GM23338 (cell line): Measurements from ENCODE around the gene S100A11. TPM values are rescaled to one million over a fixed set of nuclear protein-coding genes. Genes with fewer than 3 reads are reported as not detected.

ENCODE experiments used
- ATAC-seq: fragments of 200-7000 bp; cut with Tn5 transposase; 3 replicates; pipeline ENCODE4 v1.9.1; 2020
- DNase-seq: peaks from one replicate; pipeline ENCODE4 v3.0.0-alpha.2; 2015; ENCODE audit warnings: low spot score
- H2AFZ ChIP-seq: fragments of 200-600 bp; sonication (generic); 2 replicates; pipeline ENCODE4 v1.8.0; 2016; ENCODE audit warnings: antibody characterized with exemption, mild to moderate bottlenecking, moderate library complexity
- H3F3A ChIP-seq: fragments of 200-600 bp; sonication (generic); replicated peaks from 2 replicates; pipeline ENCODE4 v1.8.0; 2017; ENCODE audit warnings: antibody characterized with exemption, mixed run types, low read depth
- H3K27ac ChIP-seq: fragments of 200-600 bp; sonication (generic); 2 replicates; pipeline ENCODE4 v1.6.1; 2016; ENCODE audit warnings: low read depth
- H3K27me3 ChIP-seq: fragments of 200-600 bp; sonication (generic); 2 replicates; pipeline ENCODE4 v1.8.0; 2016; ENCODE audit warnings: mild to moderate bottlenecking, mixed run types, moderate library complexity; ENCODE audit not compliant: insufficient read depth
- H3K36me3 ChIP-seq: fragments of 200-600 bp; sonication (generic); 2 replicates; pipeline ENCODE4 v1.8.0; 2016; ENCODE audit warnings: mild to moderate bottlenecking; ENCODE audit not compliant: insufficient read depth
- H3K4me1 ChIP-seq: fragments of 200-600 bp; sonication (generic); 2 replicates; pipeline ENCODE4 v1.8.0; 2016; ENCODE audit warnings: mild to moderate bottlenecking, moderate library complexity; ENCODE audit not compliant: insufficient read depth
- H3K4me2 ChIP-seq: fragments of 200-600 bp; sonication (generic); 2 replicates; pipeline ENCODE4 v1.7.1; 2017; ENCODE audit warnings: mixed run types
- H3K4me3 ChIP-seq: fragments of 200-600 bp; sonication (generic); 2 replicates; pipeline ENCODE4 v1.6.1; 2016; ENCODE audit warnings: mixed run types
- H3K79me2 ChIP-seq: fragments of 200-600 bp; sonication (generic); replicated peaks from 2 replicates; pipeline ENCODE4 v1.8.0; 2017; ENCODE audit warnings: mild to moderate bottlenecking; ENCODE audit not compliant: insufficient read depth
- H3K9me2 ChIP-seq: fragments of 200-600 bp; sonication (generic); 2 replicates; pipeline ENCODE4 v1.8.0; 2017; ENCODE audit not compliant: insufficient read depth
- H4K20me1 ChIP-seq: fragments of 200-600 bp; sonication (generic); replicated peaks from 2 replicates; pipeline ENCODE4 v1.8.0; 2017; ENCODE audit warnings: mild to moderate bottlenecking; ENCODE audit not compliant: insufficient read depth
- H3K27ac Mint-ChIP-seq: 2 replicates; pipeline ENCODE4 v1.8.0; 2020; ENCODE audit warnings: inconsistent platforms, mild to moderate bottlenecking, moderate library complexity, mixed read lengths
- H3K27me3 Mint-ChIP-seq: 3 replicates; pipeline ENCODE4 v1.8.0; 2022; ENCODE audit warnings: low read depth, mild to moderate bottlenecking, moderate library complexity, mixed read lengths, inconsistent platforms; ENCODE audit not compliant: insufficient read depth, poor library complexity
- H3K36me3 Mint-ChIP-seq: 3 replicates; pipeline ENCODE4 v1.8.0; 2021; ENCODE audit warnings: low read depth, mild to moderate bottlenecking, inconsistent platforms, moderate library complexity, mixed read lengths
- H3K4me1 Mint-ChIP-seq: 3 replicates; pipeline ENCODE4 v1.8.0; 2020; ENCODE audit warnings: mild to moderate bottlenecking, inconsistent platforms, mixed read lengths
- H3K4me3 Mint-ChIP-seq: 3 replicates; pipeline ENCODE4 v1.8.0; 2021; ENCODE audit warnings: moderate library complexity, mild to moderate bottlenecking, inconsistent platforms, mixed read lengths
- H3K9me3 Mint-ChIP-seq: 3 replicates; pipeline ENCODE4 v1.8.0; 2020; ENCODE audit warnings: moderate library complexity, mild to moderate bottlenecking, inconsistent platforms, mixed read lengths
- CREB1 ChIP-seq: fragments of 250-450 bp; sonication (Bioruptor Pico); IDR thresholded peaks from 2 replicates; pipeline ENCODE4 v1.5.0; 2020; ENCODE audit warnings: low read depth, mild to moderate bottlenecking, moderate library complexity
- CTCF ChIP-seq, 2 experiments: fragments of 200-600 bp in 1 of 2; sonication (generic) in 1 of 2; conservative IDR thresholded peaks; 2 replicates each; pipeline versions ENCODE4 v1.5.1 to v1.6.1; 2016 to 2017; ENCODE audit warnings: antibody characterized with exemption in 2 of 2, low read depth in 2 of 2, mild to moderate bottlenecking in 2 of 2, moderate library complexity in 1 of 2
- EZH2 ChIP-seq: fragments of 200-600 bp; sonication (generic); IDR thresholded peaks from one replicate; pipeline ENCODE4 v1.8.0; 2017; ENCODE audit warnings: antibody characterized with exemption, mild to moderate bottlenecking, low read depth; ENCODE audit not compliant: unreplicated experiment
- EZH2phosphoT487 ChIP-seq: fragments of 200-600 bp; sonication (generic); IDR thresholded peaks from one replicate; pipeline ENCODE4 v1.8.1; 2018; ENCODE audit warnings: antibody characterized with exemption; ENCODE audit not compliant: unreplicated experiment
- JUNB ChIP-seq: IDR thresholded peaks from one replicate; pipeline ENCODE4 v1.6.1; 2016; ENCODE audit warnings: antibody characterized with exemption; ENCODE audit not compliant: unreplicated experiment
- NANOG ChIP-seq: IDR thresholded peaks from 2 replicates; pipeline ENCODE4 v1.6.1; 2016; ENCODE audit warnings: antibody characterized with exemption, borderline replicate concordance
- REST ChIP-seq: IDR thresholded peaks from one replicate; pipeline ENCODE4 v1.6.1; 2018; ENCODE audit warnings: antibody characterized with exemption; ENCODE audit not compliant: unreplicated experiment
- ZNF462 ChIP-seq: fragments of 250-450 bp; sonication (Bioruptor Pico); IDR thresholded peaks from 2 replicates; pipeline ENCODE4 v1.5.0; 2020; ENCODE audit warnings: mild to moderate bottlenecking, moderate library complexity
- polyA plus RNA-seq: library from polyadenylated mRNA; unstranded; fragments of >200 nt; fragmentation: Nextera tagmentation; extraction: Ambion mirVana; gene quantifications from 2 replicates; pipeline ENCODE4 v1.2.1, GENCODE V29; 2016
- total RNA-seq: library from RNA; depleted of rRNA; stranded (reverse); fragments of >200 nt; shearing (Covaris generic); gene quantifications from 2 replicates; pipeline ENCODE4 v1.2.3, GENCODE V29; 2014

S100A11 gene
- total and polyA plus RNA-seq, 2 experiments from 2014 or later: 73.1 to 596 TPM

- Histone ChIP-seq H3K36me3 (no peaks in the 10 kb centered on the region), H3K79me2 (no peaks in the 10 kb centered on the region), H3K27ac (no peak overlapping the region), H3K9me2 (peaks cover 5% of the 10 kb centered on the region), H3K4me2 (no peak overlapping the region), H3F3A (peaks cover 5% of the 10 kb centered on the region), H3K4me1 (peaks cover 32% of the 10 kb centered on the region), H3K27me3 (peaks cover 5% of the 10 kb centered on the region; the same call in 1 of the 2 replicates), H4K20me1 (no peaks in the 10 kb centered on the region), H3K4me3 (no peak overlapping the region), H2AFZ (no peak overlapping the region)
- TF ChIP-seq CREB1 (CRISPR knock-in tag) (no peak), NANOG (no peak), REST (no peak)
- H3K27me3 Mint-ChIP-seq: peaks cover 6% of the 10 kb centered on the region
- no peaks in the 10 kb centered on the region for H3K9me3 Mint-ChIP-seq
- H3K4me3 Mint-ChIP-seq: no peak overlapping the region
- no peaks in the 10 kb centered on the region for H3K36me3 Mint-ChIP-seq
- no peak overlapping the region for H3K27ac Mint-ChIP-seq
- peaks cover 30% of the 10 kb centered on the region for H3K4me1 Mint-ChIP-seq
- DNase-seq: no peak
- ATAC-seq: no peak
These were observed 12.7 kb upstream of the S100A11 start for GRCh38 chr1:152049291-152050083.

- H3K4me1 ChIP-seq: peaks cover 37% of the 10 kb centered on the region
- no peaks in the 10 kb centered on the region for H4K20me1 ChIP-seq
- Mint-ChIP-seq H3K9me3 (no peaks in the 10 kb centered on the region), H3K27ac (peak overlapping the region; percentile 96), H3K4me3 (peak overlapping the region; percentile 63), H3K36me3 (no peaks in the 10 kb centered on the region), H3K27me3 (peaks cover 12% of the 10 kb centered on the region), H3K4me1 (peaks cover 35% of the 10 kb centered on the region)
- H3K4me2 ChIP-seq: peak overlapping the region; percentile 69
- peaks cover 5% of the 10 kb centered on the region for H3K9me2 ChIP-seq
- ATAC-seq (peak; percentile 23), DNase-seq (peak; percentile 38)
- peaks cover 9% of the 10 kb centered on the region for H3F3A ChIP-seq
- H3K36me3 ChIP-seq: no peaks in the 10 kb centered on the region
- H3K79me2 ChIP-seq: no peaks in the 10 kb centered on the region
- H3K27me3 ChIP-seq: peaks cover 5% of the 10 kb centered on the region; the same call in 1 of the 2 replicates
- H2AFZ ChIP-seq: peak overlapping the region; percentile 12
- peak overlapping the region; percentile 36 for H3K4me3 ChIP-seq
- H3K27ac ChIP-seq: peak overlapping the region; percentile 81
- TF ChIP-seq JUNB (no peak), EZH2 (no peak), ZNF462 (CRISPR knock-in tag) (no peak), EZH2phosphoT487 (no peak), CTCF (conservative IDR thresholded peaks at IDR 0.05; ENCODE audit: low read depth in 2 of 2) (no peak), CREB1 (CRISPR knock-in tag) (no peak)
These were observed 11.7 kb upstream of the S100A11 start for GRCh38 chr1:152048416-152049009.
